ENCODE results near the gene SLC6A18.

GRCh38 chr5:1207555-1207954 is 17.6 kb upstream of the SLC6A18 start:
- TF ChIP-seq POLR2A (IDR thresholded peaks at IDR 0.05) = no peak
- TF ChIP-seq CTCF (IDR thresholded peaks at IDR 0.05) = no peak

Data from esophagus squamous epithelium (tissue), 4 donors.